ENCODE measurements around the gene ABR. TPM values are rescaled to one million over a fixed set of nuclear protein-coding genes. Genes with fewer than 3 reads are reported as not detected.

The ABR gene
- total and polyA plus RNA-seq, 2 of the 13 experiments (the other 11 are each of a cell fraction or from before 2014, with no cell fraction given), result 12.4 to 40.4 TPM

- no peak overlapping the region for H3K9ac ChIP-seq (ENCODE audit: insufficient read depth, low read depth, low read length)
- H3K36me3 ChIP-seq (replicated peaks in 1 of 2; ENCODE audit: control insufficient read depth in 1 of 2, insufficient read depth in 2 of 2, low read length in 2 of 2), result no peaks in the 10 kb centered on the region
- DNase-seq (ENCODE audit: low spot score) (no peak), ATAC-seq (no peak), FAIRE-seq (peak; percentile 18)
- TF ChIP-seq DNMT1 (CRISPR knock-in tag; IDR thresholded peaks at IDR 0.05), result no peak
- TF ChIP-seq HDAC1 (CRISPR knock-in tag; IDR thresholded peaks at IDR 0.05), result no peak
- no peak for TF ChIP-seq ZBTB21 (CRISPR knock-in tag; IDR thresholded peaks at IDR 0.05)
- no peak for TF ChIP-seq CC2D1A (CRISPR knock-in tag; IDR thresholded peaks at IDR 0.05)
- TF ChIP-seq ZMYM2 (CRISPR knock-in tag; IDR thresholded peaks at IDR 0.05), result no peak
- TF ChIP-seq DZIP1 (CRISPR knock-in tag; IDR thresholded peaks at IDR 0.05), result no peak
- TF ChIP-seq NAIF1 (CRISPR knock-in tag; IDR thresholded peaks at IDR 0.05; ENCODE audit: borderline replicate concordance), result no peak
- TF ChIP-seq, protein P1, sequence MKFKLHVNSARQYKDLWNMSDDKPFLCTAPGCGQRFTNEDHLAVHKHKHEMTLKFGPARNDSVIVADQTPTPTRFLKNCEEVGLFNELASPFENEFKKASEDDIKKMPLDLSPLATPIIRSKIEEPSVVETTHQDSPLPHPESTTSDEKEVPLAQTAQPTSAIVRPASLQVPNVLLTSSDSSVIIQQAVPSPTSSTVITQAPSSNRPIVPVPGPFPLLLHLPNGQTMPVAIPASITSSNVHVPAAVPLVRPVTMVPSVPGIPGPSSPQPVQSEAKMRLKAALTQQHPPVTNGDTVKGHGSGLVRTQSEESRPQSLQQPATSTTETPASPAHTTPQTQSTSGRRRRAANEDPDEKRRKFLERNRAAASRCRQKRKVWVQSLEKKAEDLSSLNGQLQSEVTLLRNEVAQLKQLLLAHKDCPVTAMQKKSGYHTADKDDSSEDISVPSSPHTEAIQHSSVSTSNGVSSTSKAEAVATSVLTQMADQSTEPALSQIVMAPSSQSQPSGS (CRISPR knock-in tag; IDR thresholded peaks at IDR 0.05), result no peak
- TF ChIP-seq CREBL2 (CRISPR knock-in tag; IDR thresholded peaks at IDR 0.05; ENCODE audit: borderline replicate concordance), result no peak
- no peak for TF ChIP-seq ZBTB10 (CRISPR knock-in tag; IDR thresholded peaks at IDR 0.05; ENCODE audit: borderline replicate concordance)
- no peak for TF ChIP-seq SNAPC5 (CRISPR knock-in tag; IDR thresholded peaks at IDR 0.05; ENCODE audit: borderline replicate concordance)
- TF ChIP-seq ZNF879 (CRISPR knock-in tag; IDR thresholded peaks at IDR 0.05), result no peak
- BruUV-seq (replicated peaks), result no TSS peak
- peaks cover 47% of the 10 kb centered on the region for H3K4me1 ChIP-seq (ENCODE audit: insufficient read depth, low read length)
- H3K4me2 ChIP-seq (ENCODE audit: low read depth, low read length), result peak overlapping the region; percentile 86
- H4K20me1 ChIP-seq (ENCODE audit: insufficient read depth, low read length), result no peaks in the 10 kb centered on the region
- in situ Hi-C loops (cut with HindIII; ENCODE audit: extremely low pct_ligation_motif_present, low pct_unique_long_range_greater_than_20kb) (no loop called here), intact Hi-C loops (cut with micrococcal nuclease; ENCODE audit: unreplicated experiment) (loop anchor here (5.0 kb wide), 1 partner anchor 40 kb away; no protein-coding TSS in a partner anchor)
- no peak overlapping the region for H3K27ac ChIP-seq (ENCODE audit: extremely low read length, insufficient read depth, low read length)
- ChIA-PET POLR2A (no interaction called here), CTCF (ENCODE audit: low intra/inter-chr PET ratio, low total read pairs) (no interaction called here)
- peak overlapping the region in 1 of 3 experiments; percentile 81; a peak in 2 of 6 replicates for H3K4me3 ChIP-seq (replicated peaks in 1 of 3; ENCODE audit: insufficient read depth in 1 of 3, low read depth in 2 of 3, low read length in 3 of 3)
- WGBS (ENCODE audit: low lambda C conversion rate), result 91% methylated on average over 6 of the region's 6 CpGs
- H3K79me2 ChIP-seq (ENCODE audit: insufficient read depth, low read length), result peaks cover 50% of the 10 kb centered on the region
- H3K27me3 ChIP-seq (ENCODE audit: control insufficient read depth in 1 of 2, insufficient read depth in 2 of 2, low read length in 2 of 2), result no peaks in the 10 kb centered on the region
- no peak overlapping the region for H2AFZ ChIP-seq (ENCODE audit: low read length)
- H3K9me3 ChIP-seq (ENCODE audit: low read length), result no peaks in the 10 kb centered on the region
These were observed 202.6 kb downstream of the ABR start for GRCh38 chr17:977166-977565.
